ENCODE results near the gene M1AP.

The M1AP gene

DNA sequence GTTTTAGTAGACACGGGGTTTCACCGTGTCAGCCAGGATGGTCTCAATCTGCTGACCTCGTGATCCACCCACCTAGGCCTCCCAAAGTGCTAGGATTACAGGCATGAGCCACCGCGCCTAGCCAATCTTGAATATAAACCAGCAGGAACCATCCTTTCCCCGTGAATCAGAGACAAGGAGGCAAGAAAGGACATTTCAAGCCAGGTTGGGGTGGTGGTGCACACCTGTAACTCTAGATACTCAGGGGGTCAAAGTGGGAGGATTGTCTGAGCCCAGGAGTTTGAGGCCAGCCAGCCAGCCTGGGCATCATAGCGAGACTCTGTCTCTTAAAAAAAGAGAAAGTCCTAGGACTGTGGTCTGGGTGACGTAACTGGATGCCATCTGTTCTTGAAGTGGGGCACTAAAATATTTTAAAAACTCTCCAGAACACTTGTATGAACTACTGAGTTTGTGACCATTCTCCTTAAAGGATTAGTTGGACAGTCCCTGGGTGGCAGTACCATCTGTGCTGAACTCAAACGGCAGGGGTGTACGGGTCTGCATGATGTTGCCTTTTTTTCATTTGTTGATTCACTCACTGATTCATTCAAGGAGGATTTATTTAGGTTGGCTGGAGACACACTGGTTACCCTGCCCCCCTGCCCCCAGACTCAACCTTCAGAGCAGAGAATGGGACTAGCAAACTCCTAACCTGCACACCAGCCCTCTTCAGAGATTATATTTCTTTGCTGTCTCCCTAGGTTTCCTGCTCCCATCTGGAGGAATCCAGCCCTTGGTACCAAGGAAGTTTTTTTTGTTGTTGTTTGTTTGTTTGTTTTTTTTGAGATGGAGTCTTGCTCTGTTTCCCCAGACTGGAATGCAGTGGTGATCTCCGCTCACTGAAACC, 136.8 kb downstream of the M1AP start:
- in situ Hi-C loops (cut with HindIII; ENCODE audit: low sequenced_read_pairs), result no loop called here

DNA sequence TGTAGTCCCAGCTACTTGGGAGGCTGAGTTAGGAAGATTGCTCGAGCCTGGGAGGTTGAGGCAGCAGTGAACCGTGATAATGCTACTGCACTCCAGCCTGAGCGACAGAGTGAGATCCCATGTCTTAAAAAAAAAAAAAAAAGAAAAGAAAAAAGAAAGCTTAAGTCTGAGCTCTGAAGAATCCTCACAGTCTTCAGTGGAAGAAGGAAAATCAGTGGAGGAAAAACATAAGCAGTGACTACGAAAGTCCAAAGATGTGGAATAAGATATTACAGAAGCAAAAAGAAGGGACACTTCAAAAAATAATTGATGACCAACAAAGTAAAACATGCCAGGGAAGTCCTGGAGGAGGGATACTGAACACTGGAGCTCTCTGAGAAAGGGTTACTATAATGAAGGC, 137.9 kb downstream of the M1AP start:
- in situ Hi-C loops (cut with HindIII; ENCODE audit: low sequenced_read_pairs), result no loop called here

DNA sequence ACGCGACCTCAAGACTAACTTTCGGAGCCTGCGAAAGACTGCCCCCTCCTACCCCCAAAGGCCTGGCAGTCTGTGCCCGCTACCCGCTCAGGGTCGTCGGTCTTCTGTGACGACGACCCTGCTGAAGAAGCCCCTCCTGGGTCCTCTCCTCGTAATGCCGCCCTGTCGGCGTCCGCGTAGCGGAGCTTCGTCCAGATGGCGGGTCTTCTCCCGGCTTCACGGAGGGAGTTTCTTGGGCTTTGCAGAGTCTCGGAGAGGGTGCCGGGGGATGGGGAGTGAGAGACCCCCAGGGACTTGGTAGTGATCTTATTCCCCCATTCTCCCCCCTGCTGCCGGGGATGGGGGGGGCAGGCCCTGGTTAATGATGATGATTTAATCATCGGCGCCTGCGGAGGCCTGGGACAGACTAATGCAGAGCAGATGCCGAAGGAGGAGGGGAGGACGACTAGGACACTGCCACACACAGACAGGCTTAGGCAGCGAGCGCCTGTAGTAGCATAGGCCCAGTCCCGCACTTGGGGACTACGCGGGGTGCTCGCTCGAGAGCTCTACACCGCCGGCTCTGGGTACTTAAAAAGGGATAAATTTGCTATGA, 140.1 kb downstream of the M1AP start:
- in situ Hi-C loops (cut with HindIII; ENCODE audit: low sequenced_read_pairs), result no loop called here

All from endothelial cell of hepatic sinusoid (primary cell).